GM10266 (cell line): Measurements from ENCODE around the gene HOXC5.
A peak's percentile ranks its signal among the peaks of the same experiment; 100 is the strongest.

ENCODE experiments used
- DNase-seq: peaks from one replicate; pipeline ENCODE4 v3.0.0; 2012; ENCODE audit errors: extremely low spot score
- TF ChIP-seq, protein P1 (sequence below): IDR thresholded peaks from 2 replicates; pipeline ENCODE4 v1.5.1; 2012; ENCODE audit warnings: mild to moderate bottlenecking, low read depth; ENCODE audit not compliant: control insufficient read depth, insufficient read depth; ENCODE audit errors: missing control alignments

Gene HOXC5

DNA sequence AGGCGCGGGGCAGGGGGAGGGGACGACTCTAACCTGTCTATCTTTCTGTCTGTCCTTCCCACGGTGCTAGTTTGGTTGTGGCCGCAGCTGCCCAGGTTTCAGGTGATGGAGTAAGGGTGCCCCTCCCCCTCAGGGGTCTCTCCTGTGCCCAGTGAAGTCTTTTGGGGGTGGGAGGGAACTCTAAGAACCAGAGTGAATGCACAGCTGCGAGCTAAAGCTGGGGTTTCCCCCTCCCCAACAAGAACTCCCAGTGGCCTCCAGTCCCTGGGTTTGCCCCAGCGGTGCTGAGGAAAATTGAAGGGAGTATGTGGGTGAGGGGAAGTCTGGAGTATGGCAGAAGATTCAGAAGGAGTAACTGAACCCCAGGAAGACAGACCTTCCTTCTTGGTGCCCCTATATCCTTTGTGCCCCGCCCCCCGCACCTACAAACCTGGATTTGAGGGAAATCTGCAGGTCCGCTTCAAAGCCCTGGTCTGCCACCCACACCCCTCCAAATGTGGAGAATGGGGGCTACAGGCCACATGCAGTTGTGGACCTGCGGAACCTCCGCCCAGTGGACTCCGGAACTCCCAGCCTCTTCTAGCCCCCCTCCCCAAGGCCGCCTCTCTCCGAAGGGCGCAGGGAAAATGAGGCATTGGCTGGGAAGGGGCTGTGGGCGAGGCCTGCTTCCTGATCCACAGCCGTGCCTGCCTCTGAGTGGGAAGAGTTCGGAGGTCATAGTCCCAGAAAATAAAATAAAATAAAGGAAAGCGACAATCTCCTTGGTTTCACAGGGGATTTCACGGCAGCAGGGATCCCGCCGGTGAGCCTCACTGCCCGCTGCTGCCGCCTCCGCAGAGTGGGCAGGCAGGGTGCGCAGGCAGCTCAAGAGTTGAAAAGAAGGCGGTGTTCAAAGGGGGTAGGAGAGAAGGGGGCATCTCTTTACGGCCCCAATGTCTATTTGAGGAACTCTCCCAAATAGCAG is 36.3 kb upstream of the HOXC5 start:
- peak; percentile 74 for DNase-seq

DNA sequence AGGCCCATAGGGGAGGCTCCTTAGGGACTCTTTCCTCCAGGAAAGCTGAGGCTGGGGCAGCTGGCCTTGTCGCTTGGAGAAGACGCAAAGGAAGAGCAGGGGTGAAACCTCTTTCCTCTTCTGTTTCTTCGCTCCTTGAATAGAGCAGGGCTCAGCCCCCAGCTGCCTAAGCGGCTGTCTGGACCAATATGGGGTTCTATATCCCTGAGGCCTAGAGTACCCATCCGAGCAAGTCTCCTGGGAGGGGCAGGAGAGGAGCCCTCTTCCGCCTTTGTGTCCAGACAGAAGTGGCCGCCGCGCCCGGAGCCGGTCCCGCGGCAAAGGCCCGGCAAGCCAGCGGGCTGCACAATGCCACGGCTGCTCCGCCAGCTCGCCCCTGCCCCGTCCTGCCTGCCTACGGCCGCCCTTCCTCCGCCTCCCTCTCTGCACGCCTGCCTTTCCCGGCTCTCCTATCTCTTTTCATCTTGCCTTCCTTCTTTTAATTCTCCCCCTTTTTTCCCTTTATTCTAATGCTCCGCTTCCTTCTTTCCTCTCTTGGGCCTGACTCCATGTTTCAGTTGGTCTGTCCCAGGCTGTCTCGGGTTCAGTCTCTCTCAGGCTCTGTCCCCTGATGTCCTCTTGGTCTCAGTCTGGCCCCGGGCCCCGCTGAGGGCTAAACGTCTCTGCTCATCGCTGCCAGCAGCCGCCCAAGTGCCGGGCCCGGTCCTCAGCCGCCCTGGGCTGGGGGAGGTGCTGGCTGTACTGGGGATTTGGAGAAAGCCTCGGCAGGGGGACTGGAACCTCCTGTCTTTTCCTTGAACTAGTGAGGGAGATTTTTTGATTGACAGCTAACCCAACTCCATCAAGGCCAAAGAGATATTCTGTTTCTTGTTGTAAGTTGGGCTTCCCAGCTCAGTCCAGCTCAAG is 35.4 kb upstream of the HOXC5 start:
- no peak for DNase-seq
- TF ChIP-seq, protein P1, sequence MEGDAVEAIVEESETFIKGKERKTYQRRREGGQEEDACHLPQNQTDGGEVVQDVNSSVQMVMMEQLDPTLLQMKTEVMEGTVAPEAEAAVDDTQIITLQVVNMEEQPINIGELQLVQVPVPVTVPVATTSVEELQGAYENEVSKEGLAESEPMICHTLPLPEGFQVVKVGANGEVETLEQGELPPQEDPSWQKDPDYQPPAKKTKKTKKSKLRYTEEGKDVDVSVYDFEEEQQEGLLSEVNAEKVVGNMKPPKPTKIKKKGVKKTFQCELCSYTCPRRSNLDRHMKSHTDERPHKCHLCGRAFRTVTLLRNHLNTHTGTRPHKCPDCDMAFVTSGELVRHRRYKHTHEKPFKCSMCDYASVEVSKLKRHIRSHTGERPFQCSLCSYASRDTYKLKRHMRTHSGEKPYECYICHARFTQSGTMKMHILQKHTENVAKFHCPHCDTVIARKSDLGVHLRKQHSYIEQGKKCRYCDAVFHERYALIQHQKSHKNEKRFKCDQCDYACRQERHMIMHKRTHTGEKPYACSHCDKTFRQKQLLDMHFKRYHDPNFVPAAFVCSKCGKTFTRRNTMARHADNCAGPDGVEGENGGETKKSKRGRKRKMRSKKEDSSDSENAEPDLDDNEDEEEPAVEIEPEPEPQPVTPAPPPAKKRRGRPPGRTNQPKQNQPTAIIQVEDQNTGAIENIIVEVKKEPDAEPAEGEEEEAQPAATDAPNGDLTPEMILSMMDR = no peak

More for the DNA sequence above, 36.3 kb upstream of the HOXC5 start:
- TF ChIP-seq, protein P1 = no peak

DNA sequence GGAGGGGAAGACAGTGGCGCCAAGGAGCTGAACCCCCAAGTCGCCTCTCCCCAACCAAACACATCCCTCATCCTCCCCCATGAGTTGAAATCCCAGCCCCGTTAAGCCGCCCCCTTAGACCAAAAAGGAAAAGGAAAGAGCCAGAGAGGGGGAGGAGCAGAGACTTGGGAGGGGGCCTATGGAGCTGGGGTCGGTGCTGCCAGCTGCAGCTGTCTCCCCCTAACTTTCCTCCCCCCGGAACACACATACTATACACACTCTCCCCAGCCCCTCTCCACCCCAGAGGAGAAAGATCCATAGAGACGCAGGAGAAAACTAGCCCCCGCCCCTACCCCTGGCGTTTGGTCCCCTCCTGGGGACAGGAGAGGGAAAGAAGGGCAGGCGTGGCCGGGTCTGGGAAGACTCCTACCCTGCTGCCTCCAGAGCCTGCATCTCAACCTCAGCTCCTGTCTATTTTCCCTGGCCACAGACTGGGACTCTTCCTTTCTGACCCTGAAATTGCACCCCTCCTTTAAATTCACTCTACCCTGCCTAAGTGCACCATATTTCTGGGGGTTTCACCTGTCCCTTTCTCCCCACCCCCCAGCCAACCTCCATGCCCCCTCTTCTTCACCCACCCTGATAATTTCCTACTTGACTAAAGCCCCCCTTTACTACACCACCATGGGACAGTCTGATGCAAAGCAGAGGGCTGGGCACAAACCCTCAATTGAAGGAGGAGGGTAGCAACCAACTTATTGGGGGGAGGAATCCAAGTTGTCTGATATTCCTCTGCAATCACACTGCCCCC is 34.5 kb upstream of the HOXC5 start:
- TF ChIP-seq, protein P1 = no peak
- DNase-seq = no peak

DNA sequence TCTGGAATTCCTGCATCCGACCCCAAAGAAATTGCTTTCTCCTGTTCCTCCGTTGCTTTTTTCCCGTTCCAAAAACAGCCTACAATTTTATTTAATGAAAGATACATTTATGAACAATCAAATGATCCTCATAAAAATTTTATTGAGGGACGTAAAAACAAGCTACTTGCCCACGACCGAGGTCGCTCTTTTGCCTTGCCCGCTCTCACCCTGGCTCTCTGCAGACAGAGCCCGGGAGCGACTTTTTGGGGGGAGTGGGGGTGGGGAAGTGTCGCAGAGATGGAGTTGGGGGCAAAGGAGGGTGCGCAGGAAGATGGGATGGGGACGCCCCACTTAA is 34.0 kb upstream of the HOXC5 start:
- TF ChIP-seq, protein P1 = no peak
- DNase-seq = no peak

DNA sequence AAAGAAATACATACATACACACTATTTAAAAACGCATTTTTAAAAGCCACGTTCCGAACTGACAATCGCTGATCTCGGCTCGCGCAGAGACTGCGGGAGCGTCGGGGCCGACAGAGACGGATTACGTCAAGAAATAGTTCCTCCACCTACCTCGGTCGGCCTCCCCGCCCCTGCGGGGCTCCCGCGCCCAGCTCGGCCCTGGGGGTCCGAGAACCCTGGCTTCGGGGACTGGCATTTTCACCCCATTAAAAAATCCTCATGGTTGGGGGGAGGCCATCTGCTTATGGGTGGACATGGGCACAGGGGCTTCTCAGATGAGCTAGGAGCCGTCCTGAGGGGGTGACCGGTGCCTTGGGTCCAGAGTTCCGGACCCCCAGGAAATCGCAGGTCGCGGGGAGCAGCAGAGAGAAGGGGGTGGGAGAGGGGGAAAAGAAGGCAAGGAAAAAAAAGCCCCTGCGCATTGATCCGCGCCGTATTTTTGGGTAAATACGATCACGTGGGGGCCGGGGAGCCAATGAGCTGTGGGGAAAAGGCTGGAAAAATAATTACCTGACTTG is 33.2 kb upstream of the HOXC5 start:
- TF ChIP-seq, protein P1 = no peak
- DNase-seq = no peak
